ENCODE measurements around the gene CELF2.

GRCh38 chr10:11329062-11329673, 311.5 kb downstream of the CELF2 start:
- TF ChIP-seq CTCF (IDR thresholded peaks at IDR 0.05; ENCODE audit: borderline replicate concordance, extremely low read depth, low read length, poor library complexity, severe bottlenecking) (no peak), EZH2 (IDR thresholded peaks at IDR 0.05; ENCODE audit: borderline replicate concordance, low read depth, low read length, severe bottlenecking) (no peak)

All from DND-41 (cell line).